Measurements from ENCODE around the gene EVX1. TPM values are rescaled to one million over a fixed set of nuclear protein-coding genes. Genes with fewer than 3 reads are reported as not detected.

EVX1 gene
- total RNA-seq, 1 donor from 2014 or later: not detected

GRCh38 chr7:27204851-27205322 is 37.7 kb upstream of the EVX1 start:
- peak; percentile 50 for DNase-seq (ENCODE audit: low read depth)

GRCh38 chr7:27205325-27206280 is 37.0 kb upstream of the EVX1 start:
- no peak for DNase-seq (ENCODE audit: low read depth)

- no peak for DNase-seq (ENCODE audit: low read depth)
Observed at GRCh38 chr7:27207348-27207985, 35.1 kb upstream of the EVX1 start.

GRCh38 chr7:27208998-27209397 is 33.6 kb upstream of the EVX1 start:
- no peak for DNase-seq (ENCODE audit: low read depth)

GRCh38 chr7:27209933-27210440 is 32.6 kb upstream of the EVX1 start:
- DNase-seq (ENCODE audit: low read depth): no peak

- DNase-seq (ENCODE audit: low read depth): peak; percentile 39
Observed at GRCh38 chr7:27210441-27211083, 32.0 kb upstream of the EVX1 start.

GRCh38 chr7:27211084-27211446 is 31.5 kb upstream of the EVX1 start:
- DNase-seq (ENCODE audit: low read depth): no peak

GRCh38 chr7:27211764-27212204 is 30.8 kb upstream of the EVX1 start:
- no peak for DNase-seq (ENCODE audit: low read depth)

- DNase-seq (ENCODE audit: low read depth): no peak
Observed at GRCh38 chr7:27212497-27213432, 29.8 kb upstream of the EVX1 start.

GRCh38 chr7:27213433-27214238 is 29.0 kb upstream of the EVX1 start:
- DNase-seq (ENCODE audit: low read depth): no peak

GRCh38 chr7:27214239-27214950 is 28.2 kb upstream of the EVX1 start:
- no peak for DNase-seq (ENCODE audit: low read depth)

- no peak for DNase-seq (ENCODE audit: low read depth)
Observed at GRCh38 chr7:27215356-27215755, 27.2 kb upstream of the EVX1 start.

GRCh38 chr7:27217951-27218350 is 24.7 kb upstream of the EVX1 start:
- DNase-seq (ENCODE audit: low read depth): no peak

- no peak for DNase-seq (ENCODE audit: low read depth)
Observed at GRCh38 chr7:27219821-27220220, 22.8 kb upstream of the EVX1 start.

- no peak for DNase-seq (ENCODE audit: low read depth)
Observed at GRCh38 chr7:27220440-27220955, 22.1 kb upstream of the EVX1 start.

- no peak for DNase-seq (ENCODE audit: low read depth)
Observed at GRCh38 chr7:27221201-27221797, 21.3 kb upstream of the EVX1 start.

- DNase-seq (ENCODE audit: low read depth): no peak
Observed at GRCh38 chr7:27223941-27224575, 18.5 kb upstream of the EVX1 start.

Measured in myocyte (in vitro differentiated cells).